ENCODE data around the gene TGIF1. TPM values are rescaled to one million over a fixed set of nuclear protein-coding genes. Genes with fewer than 3 reads are reported as not detected.

TGIF1 gene
- total and polyA plus RNA-seq, 2 experiments from 2014 or later: 41.2 to 62.7 TPM

GRCh38 chr18:3502650-3503049 is 52.7 kb downstream of the TGIF1 start:
- H3K4me3 ChIP-seq: no peak overlapping the region
- TF ChIP-seq CTCF (IDR thresholded peaks at IDR 0.05; ENCODE audit: low read depth, low read length): no peak

GRCh38 chr18:3504637-3505036 is 54.7 kb downstream of the TGIF1 start:
- no peak for TF ChIP-seq CTCF (IDR thresholded peaks at IDR 0.05; ENCODE audit: low read depth, low read length)
- H3K4me1 ChIP-seq (ENCODE audit: low read depth): no peaks in the 10 kb centered on the region
- DNase-seq (ENCODE audit: low read depth in 1 of 2, low spot score in 1 of 2): no peak
- H3K4me3 ChIP-seq: no peak overlapping the region
- peaks cover 10% of the 10 kb centered on the region for H3K27me3 ChIP-seq
- no peaks in the 10 kb centered on the region for H3K9me3 ChIP-seq (ENCODE audit: low read depth)
- no peak overlapping the region for H3K27ac ChIP-seq
- H3K36me3 ChIP-seq: no peaks in the 10 kb centered on the region

More at GRCh38 chr18:3502650-3503049, 52.7 kb downstream of the TGIF1 start:
- no peak for DNase-seq (ENCODE audit: low read depth in 1 of 2, low spot score in 1 of 2)
- Histone ChIP-seq H3K27me3 (peaks cover 25% of the 10 kb centered on the region), H3K9me3 (ENCODE audit: low read depth) (no peaks in the 10 kb centered on the region), H3K4me1 (ENCODE audit: low read depth) (no peaks in the 10 kb centered on the region), H3K27ac (no peak overlapping the region), H3K36me3 (no peaks in the 10 kb centered on the region)

- no peak for DNase-seq (ENCODE audit: low read depth in 1 of 2, low spot score in 1 of 2)
- Histone ChIP-seq H3K9me3 (ENCODE audit: low read depth) (no peaks in the 10 kb centered on the region), H3K27ac (no peak overlapping the region), H3K36me3 (no peaks in the 10 kb centered on the region), H3K4me3 (no peak overlapping the region), H3K4me1 (ENCODE audit: low read depth) (no peaks in the 10 kb centered on the region), H3K27me3 (no peaks in the 10 kb centered on the region)
- TF ChIP-seq CTCF (IDR thresholded peaks at IDR 0.05; ENCODE audit: low read depth, low read length): no peak
Measured at GRCh38 chr18:3508576-3509549, 58.9 kb downstream of the TGIF1 start.

Other genes with a start within 250 kb of the TGIF1 start
- 209 and 219 TPM in 2 replicates for gene MYOM1, start 230.2 kb upstream of the TGIF1 start, total RNA-seq
- gene MYOM1, start 230.2 kb upstream of the TGIF1 start, polyA plus RNA-seq: 182 and 194 TPM in 2 replicates
- gene MYL12A, start 202.4 kb upstream of the TGIF1 start, total RNA-seq: 152 and 195 TPM in 2 replicates
- 321 and 420 TPM in 2 replicates for gene MYL12A, start 202.4 kb upstream of the TGIF1 start, polyA plus RNA-seq
- 74.8 and 137 TPM in 2 replicates for gene MYL12B, start 188.0 kb upstream of the TGIF1 start, total RNA-seq
- gene MYL12B, start 188.0 kb upstream of the TGIF1 start, polyA plus RNA-seq: 211 and 299 TPM in 2 replicates

Measured in cardiac muscle cell (in vitro differentiated cells and primary cell).